Endothelial cell of umbilical vein (primary cell): ENCODE results near the gene F2RL1. TPM values are rescaled to one million over a fixed set of nuclear protein-coding genes. Genes with fewer than 3 reads are reported as not detected.

ENCODE experiments used
- BruUV-seq: library from RNA; stranded (reverse); fragments of 400-500 nt; replicated peaks from 2 replicates; lab custom pipeline; 2021; lab: Mats Ljungman, UMichigan
- CTCF ChIA-PET: fragments of 300-600, 350-600 bp; sonication (Branson Sonifier 250); formaldehyde crosslinking; loops from one replicate; lab custom pipeline; 2021; ENCODE audit warnings: antibody characterized with exemption, inconsistent platforms; lab: Charles Lee
- POLR2A ChIA-PET: fragments of 300-600, 350-600 bp; sonication (Branson Sonifier 250); formaldehyde crosslinking; loops from one replicate; lab custom pipeline; 2021; ENCODE audit warnings: antibody characterized with exemption, inconsistent platforms; lab: Charles Lee
- DNase-seq: peaks from one replicate; pipeline ENCODE4 v3.0.0-alpha.2; 2011; ENCODE audit warnings: low read depth, low spot score
- FAIRE-seq: peaks from 2 replicates; lab custom pipeline; 2011; peaks lifted over from hg19 to GRCh38; lab: Jason Lieb, UNC
- H2AFZ ChIP-seq: 2 replicates; pipeline ENCODE4 v1.6.0; 2012; ENCODE audit warnings: low read depth, low read length, control low read depth, inconsistent platforms
- H3K27ac ChIP-seq: 2 replicates; pipeline ENCODE4 v1.5.1; 2011; ENCODE audit warnings: low read depth, mild to moderate bottlenecking, control low read depth, low read length, moderate library complexity; ENCODE audit not compliant: insufficient read depth
- H3K27me3 ChIP-seq, 2 experiments: 2 replicates each; pipeline versions ENCODE4 v1.6.0 to v1.6.1; 2011; ENCODE audit warnings: low read length in 2 of 2, mixed read lengths in 1 of 2; ENCODE audit not compliant: control insufficient read depth in 2 of 2, insufficient read depth in 2 of 2
- H3K36me3 ChIP-seq, 2 experiments: 2 replicates in 1 of 2; 3 replicates in 1 of 2; pipeline ENCODE4 v1.5.1; 2011; ENCODE audit warnings: low read length in 2 of 2, mild to moderate bottlenecking in 1 of 2, moderate library complexity in 1 of 2; ENCODE audit not compliant: control insufficient read depth in 2 of 2, insufficient read depth in 2 of 2; ENCODE audit errors: extremely low read depth in 1 of 2
- H3K4me1 ChIP-seq: 3 replicates; pipeline ENCODE4 v1.5.1; 2011; ENCODE audit warnings: mild to moderate bottlenecking, low read length; ENCODE audit not compliant: control insufficient read depth, insufficient read depth; ENCODE audit errors: extremely low read depth
- H3K4me2 ChIP-seq: 2 replicates; pipeline ENCODE4 v1.6.1; 2011; ENCODE audit warnings: low read length, control low read depth, mixed read lengths; ENCODE audit not compliant: insufficient read depth
- H3K4me3 ChIP-seq, 3 experiments: fragments of 200-600 bp in 1 of 3; sonication (generic), shearing (Covaris generic) in 1 of 3; replicated peaks in 1 of 3; 2 replicates each; pipeline ENCODE4 v1.5.1; 2011 to 2016; ENCODE audit warnings: control low read depth in 3 of 3, low read length in 3 of 3, mild to moderate bottlenecking in 2 of 3, inconsistent platforms in 1 of 3, low read depth in 1 of 3, moderate library complexity in 1 of 3; ENCODE audit not compliant: insufficient read depth in 1 of 3
- H3K79me2 ChIP-seq: 2 replicates; pipeline ENCODE4 v1.6.0; 2012; ENCODE audit warnings: low read length, inconsistent platforms; ENCODE audit not compliant: control insufficient read depth, insufficient read depth
- H3K9ac ChIP-seq: replicated peaks from 2 replicates; pipeline ENCODE3; 2011; ENCODE audit warnings: low read length, control low read depth; ENCODE audit not compliant: insufficient read depth; ENCODE audit errors: extremely low read depth
- H3K9me1 ChIP-seq: replicated peaks from 3 replicates; pipeline ENCODE4 v1.6.0; 2011; ENCODE audit warnings: mild to moderate bottlenecking, low read length; ENCODE audit not compliant: control insufficient read depth, insufficient read depth; ENCODE audit errors: extremely low read depth
- H3K9me3 ChIP-seq: replicated peaks from 2 replicates; pipeline ENCODE4 v1.5.1; 2012; ENCODE audit warnings: low read length, inconsistent platforms; ENCODE audit not compliant: control insufficient read depth, insufficient read depth
- H4K20me1 ChIP-seq: replicated peaks from 2 replicates; pipeline ENCODE3; 2011; ENCODE audit warnings: mild to moderate bottlenecking, low read length; ENCODE audit not compliant: control insufficient read depth, insufficient read depth; ENCODE audit errors: extremely low read depth
- CTCF ChIP-seq, 2 donors: IDR thresholded peaks; 1 replicate in 1 of 2; 2 replicates in 1 of 2; pipeline ENCODE4 v1.5.1; 2011; ENCODE audit warnings: low read length in 2 of 2, mild to moderate bottlenecking in 2 of 2, moderate library complexity in 2 of 2, control low read depth in 1 of 2, inconsistent platforms in 1 of 2, low read depth in 1 of 2; ENCODE audit not compliant: insufficient read depth in 1 of 2; ENCODE audit errors: extremely low read depth in 1 of 2
- EZH2 ChIP-seq: IDR thresholded peaks from 2 replicates; pipeline ENCODE4 v1.6.1; 2012; ENCODE audit warnings: borderline replicate concordance, low read depth, mild to moderate bottlenecking, moderate library complexity, low read length, inconsistent platforms; ENCODE audit not compliant: severe bottlenecking
- FOS ChIP-seq: IDR thresholded peaks from 2 replicates; pipeline ENCODE4 v1.6.1; 2011; ENCODE audit warnings: mild to moderate bottlenecking, low read length, moderate library complexity, borderline replicate concordance; ENCODE audit not compliant: insufficient read depth
- GATA2 ChIP-seq: IDR thresholded peaks from 2 replicates; pipeline ENCODE4 v1.7.0; 2011; ENCODE audit warnings: low read depth, mild to moderate bottlenecking, moderate library complexity, mixed read lengths, low read length; ENCODE audit not compliant: insufficient read length, insufficient read depth
- JUN ChIP-seq: IDR thresholded peaks from 2 replicates; pipeline ENCODE4 v1.6.1; 2011; ENCODE audit warnings: borderline replicate concordance, low read depth; ENCODE audit not compliant: insufficient read length, insufficient read depth
- MAX ChIP-seq: IDR thresholded peaks from 2 replicates; pipeline ENCODE4 v1.6.1; 2011; ENCODE audit not compliant: insufficient read depth, insufficient read length
- MYC ChIP-seq: IDR thresholded peaks from one replicate; pipeline ENCODE4 v1.6.1; 2011; ENCODE audit warnings: mild to moderate bottlenecking, low read depth, low read length
- POLR2A ChIP-seq: IDR thresholded peaks from 2 replicates; pipeline ENCODE4 v1.6.1; 2012; ENCODE audit warnings: low read depth, mild to moderate bottlenecking, control low read depth, low read length
- POLR2AphosphoS5 ChIP-seq: IDR thresholded peaks from 2 replicates; pipeline ENCODE4 v1.6.1; 2012; ENCODE audit warnings: low read depth, mild to moderate bottlenecking, control low read depth, low read length, moderate library complexity; ENCODE audit not compliant: insufficient read depth
- dilution Hi-C: fragments of 300-500 bp; cut with MboI; formaldehyde crosslinking; loops from one replicate; pipeline ENCODE4 v1.15.0; 2019; ENCODE audit warnings: low sequenced_read_pairs; ENCODE audit not compliant: extremely low pct_ligation_motif_present
- intact Hi-C: fragments of 100-400 bp; cut with micrococcal nuclease; formaldehyde crosslinking; loops from one replicate; pipeline ENCODE4 v1.10.0; 2022
- polyA plus RNA-seq, 4 experiments: library from polyadenylated mRNA; depleted of rRNA in 3 of 4; stranded (reverse) in 3 of 4; unstranded in 1 of 4; fragments of >200 nt; gene quantifications; 2 replicates each; pipeline versions ENCODE4 v1.2.1 to v1.2.3, GENCODE V29; 2011 to 2012; ENCODE audit warnings: missing spikeins in 1 of 4
- total RNA-seq: library from RNA; stranded (reverse); gene quantifications from 2 replicates; pipeline ENCODE4 v1.2.3, GENCODE V29; 2021

The F2RL1 gene
- total and polyA plus RNA-seq, 2 donors (not counting 3 experiments of a cell fraction or from before 2014, with no cell fraction given) = 21.8 to 21.9 TPM

GRCh38 chr5:76870046-76870445 lies 51.2 kb downstream of the F2RL1 start:
- POLR2A ChIA-PET = interaction anchor here (0.5 to 0.6 kb wide), 2 partner anchors 82 to 398 kb away, joined by 4 to 7 read pairs; no protein-coding TSS in a partner anchor
- no peak overlapping the region for H2AFZ ChIP-seq
- BruUV-seq = no TSS peak
- no peak for DNase-seq
- dilution Hi-C loops (no loop called here), intact Hi-C loops (no loop called here)
- H4K20me1 ChIP-seq = no peaks in the 10 kb centered on the region
- H3K4me3 ChIP-seq = no peak overlapping the region
- no peaks in the 10 kb centered on the region for H3K9me3 ChIP-seq
- H3K4me2 ChIP-seq = no peak overlapping the region
- no peak overlapping the region for H3K9ac ChIP-seq
- H3K36me3 ChIP-seq = no peaks in the 10 kb centered on the region
- H3K79me2 ChIP-seq = no peaks in the 10 kb centered on the region
- no peaks in the 10 kb centered on the region for H3K27me3 ChIP-seq
- CTCF ChIA-PET = interaction anchor here (0.9 to 5.6 kb wide), 7 partner anchors 8 to 622 kb away, joined by 3 to 63 read pairs (median 10); partner anchors contain the start of gene WDR41
- no peaks in the 10 kb centered on the region for H3K4me1 ChIP-seq
- H3K27ac ChIP-seq = no peak overlapping the region
- no peaks in the 10 kb centered on the region for H3K9me1 ChIP-seq
- FAIRE-seq = no peak
- TF ChIP-seq MYC = no peak
- TF ChIP-seq EZH2 = no peak
- no peak for TF ChIP-seq MAX
- TF ChIP-seq POLR2A = no peak
- no peak for TF ChIP-seq JUN
- no peak for TF ChIP-seq POLR2AphosphoS5
- no peak for TF ChIP-seq CTCF (IDR thresholded peaks at IDR 0.05; ENCODE audit: extremely low read depth in 1 of 2, insufficient read depth in 1 of 2, low read depth in 1 of 2, low read length in 2 of 2)
- no peak for TF ChIP-seq GATA2
- no peak for TF ChIP-seq FOS
